Fibroblast of skin of right quadriceps (primary cell): ENCODE measurements around the gene MEP1B.
"Not testable (repeated sequence)": the region's sequence is repeated elsewhere in the genome, so short reads cannot be mapped to it uniquely, and the experiment has no call there.

ENCODE experiments used
- DNase-seq: peaks from one replicate; pipeline ENCODE4 v3.0.0-alpha.2; 2013

The MEP1B gene

DNA sequence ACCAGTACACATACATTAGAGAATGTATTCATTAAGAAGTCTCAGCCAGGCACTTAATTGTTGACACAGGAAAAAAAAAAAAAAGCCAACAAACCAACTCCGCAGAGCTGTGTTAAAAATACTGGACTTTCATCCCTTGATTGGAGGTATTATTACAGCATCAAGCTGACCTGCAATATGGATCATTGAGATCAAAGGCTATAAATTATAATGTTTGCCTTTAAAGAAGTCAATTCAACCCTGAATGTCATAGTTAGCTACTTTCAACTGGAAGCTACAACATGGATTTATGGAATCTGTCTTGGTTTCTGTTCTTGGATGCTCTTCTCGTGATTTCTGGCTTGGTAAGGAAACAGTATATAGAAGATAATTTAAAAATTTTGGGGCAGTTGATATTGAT is at the start of gene MEP1B:
MEP1B (plus strand) TSS at position 250 of the 400 bp plus-strand sequence; CDS start at position 282, 32 bp downstream.
- DNase-seq, result no peak

DNA sequence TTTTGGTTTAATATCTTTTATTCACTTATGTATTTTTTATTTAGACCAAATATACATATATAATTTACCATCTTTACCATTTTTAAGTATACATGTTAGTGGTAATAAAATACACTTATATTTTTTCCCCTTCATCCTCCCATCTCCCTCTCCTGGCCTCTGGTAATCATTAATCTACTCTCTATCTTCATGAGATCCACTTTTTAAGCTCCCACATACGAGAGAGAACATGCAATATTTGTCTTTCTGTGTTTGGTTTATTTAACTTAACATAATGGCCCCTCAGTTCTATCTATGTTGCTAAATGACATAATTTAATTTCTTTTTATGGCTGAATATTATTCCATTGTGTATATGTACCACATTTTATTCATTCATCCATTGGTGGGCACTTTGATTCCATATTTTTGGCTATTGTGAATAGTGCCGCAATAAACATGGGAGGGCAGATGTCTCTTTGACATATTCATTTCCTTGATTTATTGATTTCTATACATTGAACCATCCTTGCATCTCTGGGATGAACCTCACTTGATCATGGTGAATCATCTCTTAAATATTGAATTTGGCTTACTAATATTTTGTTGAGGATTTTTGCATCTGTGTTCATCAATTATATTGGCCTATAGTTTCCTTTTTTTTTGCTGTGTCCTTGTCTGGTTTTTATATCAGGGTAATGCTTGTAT is 41.5 kb upstream of the MEP1B start:
- no peak for DNase-seq

DNA sequence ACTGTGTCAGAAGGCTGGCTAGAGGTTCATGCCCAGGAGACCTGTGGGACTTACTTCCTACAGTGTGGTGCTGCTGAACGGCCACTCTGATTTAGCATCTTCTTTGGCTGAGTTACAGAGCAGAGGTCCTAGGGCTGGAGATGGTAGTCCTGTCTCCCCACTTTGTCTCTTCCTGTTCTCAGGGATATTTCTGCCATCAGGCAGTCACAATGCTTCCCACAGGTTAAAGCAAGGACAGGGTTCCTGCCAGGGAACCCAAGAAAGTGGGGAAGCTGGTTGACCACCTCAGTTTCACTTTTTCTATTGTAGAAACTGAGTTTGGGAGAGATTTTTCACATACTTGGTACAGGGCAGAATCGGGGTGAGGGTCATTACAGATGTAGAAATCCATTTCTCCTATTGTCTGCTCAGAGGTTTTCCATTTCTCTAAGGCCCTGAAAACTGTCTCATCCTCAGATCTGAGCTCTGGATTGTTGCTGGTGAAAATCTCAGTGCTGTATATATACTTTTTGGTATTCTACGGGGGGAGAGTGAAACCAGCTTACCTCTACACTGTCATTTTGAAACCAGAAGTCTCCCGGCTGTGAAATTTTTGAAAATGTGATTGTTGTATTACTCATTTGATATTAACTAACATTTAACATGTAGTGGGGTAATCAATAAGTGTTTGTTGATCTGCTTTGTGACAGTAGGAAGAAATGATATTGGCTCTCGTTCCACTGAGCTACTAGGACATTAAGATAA is 37.0 kb upstream of the MEP1B start:
- no peak for DNase-seq

DNA sequence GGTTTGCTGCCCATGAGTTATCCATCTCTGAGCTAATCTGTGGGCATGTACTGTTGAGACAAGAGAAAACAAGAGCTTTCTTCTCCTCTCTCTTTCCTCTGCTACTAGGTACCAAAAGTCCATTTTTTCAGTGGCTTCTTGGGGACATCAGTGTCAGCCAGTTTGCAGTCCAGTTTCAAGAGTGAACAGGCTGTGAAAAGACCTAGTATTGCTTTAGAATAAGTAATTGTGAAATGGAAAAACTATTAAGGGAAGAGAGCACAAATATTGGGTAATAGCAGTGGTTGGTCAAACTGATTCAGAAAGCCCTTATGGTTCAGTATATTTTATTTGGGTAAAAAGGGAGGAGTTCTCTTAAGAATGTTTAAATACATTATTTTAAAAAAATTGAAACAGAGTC is 33.0 kb upstream of the MEP1B start:
- DNase-seq, result no peak

DNA sequence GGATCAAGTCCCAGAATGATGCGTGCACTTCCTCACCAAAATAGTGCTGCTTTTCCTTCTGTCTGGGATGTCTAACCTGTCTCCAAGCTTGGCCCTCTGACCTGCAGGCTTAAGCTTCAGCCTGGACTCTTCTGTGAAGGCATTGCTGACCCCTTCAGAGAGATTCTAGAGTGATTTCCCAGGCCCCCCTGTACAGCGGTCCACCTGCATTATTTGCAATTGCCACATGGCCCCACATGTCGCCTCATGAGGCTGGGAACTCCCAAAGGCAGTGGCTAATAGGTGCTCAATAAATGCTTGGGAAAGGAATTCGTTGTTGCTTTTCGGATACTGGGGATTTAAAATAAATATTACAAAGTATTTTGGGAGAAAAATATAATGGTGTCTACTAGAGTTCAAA is 32.3 kb upstream of the MEP1B start:
- no peak for DNase-seq

DNA sequence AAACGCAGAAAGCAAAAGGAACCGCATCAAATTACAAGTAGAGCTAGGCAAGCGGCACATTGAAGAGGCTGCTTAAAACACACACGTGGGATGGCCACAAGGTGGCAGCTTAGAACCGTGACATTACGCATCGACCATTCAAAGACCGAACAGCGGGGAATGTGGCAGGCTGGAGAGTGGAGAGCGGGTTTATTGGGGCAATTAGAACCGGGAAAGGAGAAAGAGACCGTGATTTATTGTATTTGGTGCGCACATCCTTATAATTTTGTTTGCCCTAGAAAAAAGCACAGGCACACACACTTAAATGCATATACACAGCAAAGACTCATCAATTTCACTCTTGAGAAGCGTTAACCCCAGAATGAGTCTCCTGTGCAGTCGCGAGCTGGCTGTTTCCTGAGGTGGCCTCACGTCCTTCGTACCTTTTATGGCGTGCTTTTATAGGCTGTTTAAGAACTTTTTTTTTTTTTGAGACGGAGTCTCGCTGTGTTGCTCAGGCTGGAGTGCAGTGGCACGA is 31.7 kb upstream of the MEP1B start:
- peak; percentile 85 for DNase-seq

DNA sequence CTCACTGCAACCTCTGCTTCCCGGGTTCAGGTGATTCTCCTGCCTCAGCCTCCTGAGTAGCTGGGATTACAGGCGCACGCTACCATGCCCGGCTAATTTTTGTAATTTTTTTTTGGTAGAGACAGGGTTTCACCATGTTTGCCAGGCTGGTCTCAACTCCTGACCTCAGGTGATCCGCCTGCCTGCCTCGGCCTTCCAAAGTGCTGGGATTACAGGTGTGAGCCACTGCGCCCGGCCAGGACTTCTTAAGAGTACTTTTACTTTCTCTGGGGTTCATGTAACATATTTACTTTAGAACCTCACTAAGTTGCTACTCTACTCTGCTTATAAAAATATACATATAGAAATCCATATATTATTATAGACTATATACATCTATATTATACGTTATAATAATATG is 31.2 kb upstream of the MEP1B start:
- not testable (repeated sequence) for DNase-seq

DNA sequence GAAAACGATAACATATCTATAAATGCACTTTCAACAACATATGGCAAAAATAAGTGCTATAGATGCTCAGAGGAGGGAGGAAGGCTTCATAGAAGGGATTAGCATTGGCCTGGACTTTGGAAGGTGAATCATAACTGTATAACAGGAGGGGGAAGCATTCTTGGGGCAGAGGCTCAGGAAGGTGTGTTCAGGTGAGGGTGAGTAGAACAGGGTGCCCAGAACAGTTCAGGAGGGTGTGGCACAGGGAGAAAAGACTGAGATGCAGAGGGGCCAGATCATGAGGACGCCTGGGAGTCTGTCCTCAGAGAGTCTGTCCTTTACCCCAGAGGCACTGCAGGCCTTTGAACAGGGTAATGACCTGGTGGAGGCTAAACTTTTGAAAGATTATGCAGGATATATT is 29.3 kb upstream of the MEP1B start:
- DNase-seq, result no peak

DNA sequence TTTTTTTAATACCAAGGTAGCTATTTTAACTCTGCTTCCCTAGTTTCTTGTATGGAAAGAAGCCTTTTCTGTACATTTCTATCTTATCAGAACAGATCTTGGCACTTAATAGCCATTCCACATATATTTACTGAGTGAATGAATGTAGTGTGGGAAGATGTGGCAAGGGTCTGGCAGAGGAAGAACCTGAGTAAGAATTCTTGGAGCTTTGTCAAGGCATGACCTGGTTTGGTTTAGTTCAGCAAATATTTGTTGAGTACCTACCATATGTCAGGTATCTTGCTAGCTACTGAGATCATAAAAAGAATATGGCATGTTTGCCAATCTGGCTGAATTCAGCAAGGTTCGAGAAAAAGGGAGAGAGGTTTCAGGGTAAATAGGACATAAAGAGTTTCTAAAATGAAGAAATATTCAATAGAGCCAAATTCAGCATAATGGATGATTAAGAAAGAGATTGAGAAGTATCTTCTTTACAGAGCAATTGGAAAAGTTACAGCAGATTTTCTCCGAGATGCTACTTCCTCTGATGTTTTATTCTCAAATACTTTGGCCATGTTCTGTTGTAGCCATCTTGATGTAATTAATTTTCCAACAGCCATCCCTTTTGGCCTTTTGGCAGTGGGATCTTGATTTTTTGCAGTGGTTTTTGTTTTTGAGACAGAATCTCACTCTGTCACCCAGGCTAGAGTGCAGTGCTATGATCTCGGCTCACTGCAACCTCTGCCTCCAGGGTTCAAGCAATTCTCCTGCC is 21.7 kb upstream of the MEP1B start:
- DNase-seq, result no peak

DNA sequence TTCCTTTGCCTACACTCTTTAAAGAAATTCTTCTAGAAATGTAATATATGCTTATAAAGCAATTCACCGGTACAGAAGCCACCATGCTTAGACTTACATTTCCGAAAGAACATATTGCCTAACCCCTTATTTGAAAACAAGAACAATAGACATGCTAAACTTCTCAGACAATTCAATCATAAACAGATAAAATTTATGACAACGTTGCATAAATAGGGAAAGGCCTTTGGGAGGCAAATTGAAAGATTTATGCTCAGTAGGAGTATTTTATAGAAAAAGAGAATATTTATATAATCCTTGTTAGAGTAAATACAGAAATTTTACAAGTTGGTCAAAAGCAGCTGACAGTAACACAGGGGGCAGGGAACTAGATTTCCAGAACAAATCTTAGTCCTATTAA is 16.2 kb upstream of the MEP1B start:
- DNase-seq, result no peak

DNA sequence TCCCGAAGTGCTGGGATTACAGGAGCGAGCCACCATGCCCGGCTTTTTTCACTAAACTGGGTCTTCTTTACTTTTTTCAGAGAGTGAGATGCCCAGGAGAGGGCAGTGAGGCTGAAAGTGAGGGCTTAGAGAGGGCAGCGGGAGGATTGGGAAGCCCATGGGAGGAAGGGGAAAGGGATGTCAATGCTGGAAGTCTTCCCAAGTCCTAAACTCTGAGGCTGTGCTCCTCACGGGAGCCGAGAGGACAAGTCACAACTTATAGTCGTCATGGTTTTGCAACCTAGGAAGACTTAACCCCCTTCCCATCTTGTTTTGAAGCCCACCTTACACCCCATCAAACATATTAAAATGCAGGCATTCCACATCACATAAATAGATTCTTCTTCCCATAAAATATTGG is 15.1 kb upstream of the MEP1B start:
- no peak for DNase-seq

DNA sequence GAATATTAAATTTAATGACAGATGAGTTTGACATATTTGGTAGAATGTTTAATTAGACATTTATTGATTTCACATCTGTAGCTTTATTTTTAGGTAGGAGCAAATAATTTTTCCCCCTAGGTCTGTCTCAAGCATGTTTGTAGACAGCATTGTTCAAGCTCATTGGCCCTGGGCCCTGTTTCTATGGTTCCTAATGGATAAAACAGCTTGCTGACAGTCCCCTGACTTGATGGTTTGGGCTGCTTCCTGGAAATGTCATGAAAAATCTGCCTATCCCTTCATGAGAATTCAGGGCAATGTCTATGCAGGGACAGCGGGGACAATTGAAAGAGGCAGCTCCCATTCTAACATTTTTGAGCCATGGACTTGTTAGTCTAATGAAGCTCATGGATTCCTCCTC is 14.6 kb upstream of the MEP1B start:
- no peak for DNase-seq

DNA sequence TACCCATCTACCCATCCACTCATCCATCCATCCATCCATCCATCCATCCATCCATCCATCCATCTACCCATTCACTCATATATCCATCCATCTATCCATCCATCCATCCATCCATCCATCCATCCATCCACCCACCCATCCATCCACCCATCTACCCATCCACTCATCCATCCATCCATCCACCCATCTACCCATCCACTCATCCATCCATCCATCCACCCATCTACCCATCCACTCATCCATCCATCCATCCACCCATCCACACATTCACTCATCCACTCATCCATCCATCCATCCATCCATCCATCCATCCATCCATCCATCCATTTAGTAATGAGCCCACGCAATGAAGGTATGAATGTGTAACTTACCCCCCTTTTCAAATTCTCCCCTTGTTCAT is 13.1 kb upstream of the MEP1B start:
- not testable (repeated sequence) for DNase-seq

DNA sequence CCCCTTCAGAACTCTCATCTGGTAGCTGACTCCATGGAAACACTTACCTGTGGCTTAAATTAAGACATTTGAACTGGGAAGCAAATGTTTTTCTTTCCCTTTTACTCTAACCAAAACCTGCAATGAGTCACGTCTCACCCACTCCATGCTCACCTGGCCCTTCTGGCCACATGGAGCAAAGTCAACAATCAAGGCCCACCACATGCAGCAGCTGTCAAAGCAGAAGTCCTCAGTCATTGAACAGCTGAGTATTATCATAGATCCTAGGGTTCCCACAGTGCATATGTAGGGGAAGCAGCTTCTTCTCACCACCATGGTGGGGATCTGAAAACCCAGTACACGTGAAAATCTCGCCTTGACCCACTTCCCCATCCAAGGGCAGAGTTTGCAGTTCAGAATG is 12.3 kb upstream of the MEP1B start:
- no peak for DNase-seq

DNA sequence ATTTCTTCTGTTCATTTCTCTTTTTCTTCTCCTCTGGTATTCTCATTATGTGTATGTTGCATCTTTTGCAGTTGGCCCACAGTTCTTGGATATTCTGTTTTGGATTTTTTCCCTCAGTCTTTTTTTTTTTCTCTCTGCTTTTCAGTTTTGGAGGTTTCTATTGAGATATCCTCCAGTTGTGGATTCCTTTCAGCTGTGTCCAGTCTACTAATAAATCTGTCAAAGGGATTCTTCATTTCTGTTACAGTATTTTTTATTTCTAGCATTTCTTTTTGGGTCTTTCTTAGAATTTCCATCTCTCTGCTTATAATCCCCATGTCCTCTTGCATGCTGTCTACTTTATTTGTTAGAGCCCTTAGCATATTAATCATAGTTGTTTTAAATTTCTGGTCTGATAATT is 6.3 kb upstream of the MEP1B start:
- no peak for DNase-seq

DNA sequence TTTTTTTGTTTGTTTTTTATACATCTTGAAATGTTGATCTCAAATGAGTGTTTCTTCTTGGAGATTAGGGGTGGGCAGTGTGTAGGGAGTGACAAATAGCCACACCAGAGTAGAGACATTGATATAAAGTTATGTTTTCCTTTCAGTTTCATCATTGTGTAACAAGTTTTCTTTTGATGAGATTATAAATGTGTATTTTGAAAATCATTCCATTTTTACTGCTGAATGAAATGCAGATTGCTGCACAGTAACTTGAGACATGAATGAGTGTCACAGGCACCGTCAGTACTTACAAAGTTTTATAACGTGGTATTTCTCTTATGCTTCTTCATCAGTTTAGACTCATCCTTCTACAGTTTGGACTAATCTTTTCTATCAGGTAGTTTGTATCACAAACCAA is 370 bp downstream of the MEP1B start:
- DNase-seq, result no peak

DNA sequence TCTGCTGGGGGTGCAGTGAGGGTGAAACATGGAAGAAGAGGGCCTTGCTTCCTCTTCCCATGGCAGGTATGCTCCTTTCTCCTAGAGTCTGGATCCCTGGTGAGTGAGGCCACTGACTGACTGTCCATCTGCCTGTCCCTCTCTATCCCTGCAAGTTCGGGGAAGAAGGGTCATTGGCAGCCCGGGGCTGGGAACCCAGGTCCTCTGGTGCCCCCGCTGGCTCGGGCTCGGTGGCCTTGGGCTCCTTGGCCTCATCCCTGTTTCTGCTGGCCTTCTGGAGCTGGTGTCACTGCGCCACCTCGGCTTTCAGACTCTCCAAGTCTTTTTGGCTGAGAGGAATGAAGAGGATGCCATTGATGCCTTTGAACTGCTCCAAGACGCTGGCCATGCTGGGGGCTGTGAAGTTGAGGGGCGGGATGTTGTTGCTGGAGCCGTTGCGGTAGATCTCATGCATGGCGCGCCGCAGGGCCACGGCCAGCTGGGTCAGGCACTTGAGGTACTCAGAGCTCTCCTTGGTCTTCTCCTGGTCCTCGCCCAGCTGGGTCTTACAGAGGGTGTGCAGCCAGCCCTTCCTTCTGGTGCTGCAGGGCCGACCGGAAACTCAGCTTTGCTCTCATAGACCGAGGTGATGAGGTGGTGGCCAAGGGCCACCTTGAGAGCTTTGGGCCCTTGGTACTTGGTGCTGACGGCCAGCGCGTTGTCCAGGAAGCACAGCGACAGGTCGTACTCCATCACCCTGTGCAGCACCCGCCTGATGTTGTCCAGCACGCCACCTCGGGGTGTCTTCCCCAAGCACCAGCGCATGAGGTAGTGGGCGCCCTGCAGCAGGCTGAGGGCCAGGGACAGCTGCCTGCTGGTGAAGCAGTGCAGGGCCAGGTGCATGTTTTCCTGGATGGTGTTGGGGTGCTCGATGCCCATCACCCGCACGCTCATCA is 6.3 kb downstream of the MEP1B start:
- no peak for DNase-seq

DNA sequence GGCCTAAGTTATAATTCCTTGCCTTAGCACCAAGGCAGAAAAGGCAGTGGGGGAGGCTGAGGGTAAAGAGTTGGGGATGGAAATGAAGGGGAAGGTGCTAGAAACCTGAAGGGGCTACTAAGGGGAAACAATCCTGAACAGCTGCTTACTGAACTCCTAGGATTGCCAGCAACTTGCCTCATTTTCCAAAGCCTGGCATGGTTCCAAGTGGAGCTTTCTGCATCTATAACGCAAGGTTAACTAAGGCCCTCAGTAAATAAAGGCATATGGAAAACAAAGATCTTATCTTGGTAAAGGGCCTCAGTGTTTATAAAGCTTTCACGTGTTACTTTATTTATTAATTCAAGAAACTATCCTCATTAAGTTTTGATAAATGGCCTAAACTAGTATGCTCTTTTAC is 10.9 kb downstream of the MEP1B start:
- DNase-seq, result peak; percentile 1

DNA sequence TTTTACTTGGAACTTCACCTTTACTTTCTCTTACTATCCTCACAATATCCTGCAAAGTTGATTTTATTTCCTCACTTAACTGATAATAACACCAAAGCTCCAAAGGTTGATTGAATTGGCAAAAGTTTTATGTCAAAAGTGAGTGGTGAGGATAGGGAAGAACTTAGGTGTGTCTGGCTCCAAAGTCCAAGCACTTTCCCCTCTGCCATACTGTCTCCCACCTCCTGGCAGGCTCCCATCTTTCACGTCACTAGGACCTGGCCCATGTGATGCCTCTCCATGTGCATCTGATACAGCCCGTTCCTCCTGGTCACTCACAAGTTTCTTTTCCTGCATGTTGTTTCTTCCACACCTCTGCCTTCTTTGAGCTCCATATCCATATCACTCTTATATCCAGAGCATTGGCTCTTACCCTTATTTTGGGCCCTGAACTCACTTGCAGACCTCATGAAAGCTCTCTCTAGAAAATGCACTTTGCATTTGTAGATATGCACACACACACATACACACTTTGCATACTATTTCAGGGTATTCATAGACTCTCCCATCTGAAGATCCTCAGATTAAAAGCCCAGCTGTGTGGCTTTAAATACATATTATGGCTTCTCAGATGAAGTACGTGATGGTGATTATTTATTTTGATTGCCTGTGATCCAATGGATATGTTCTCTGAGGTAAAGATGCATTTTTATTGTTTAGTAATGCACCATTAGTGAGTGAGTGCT is 12.3 kb downstream of the MEP1B start:
- DNase-seq, result no peak

DNA sequence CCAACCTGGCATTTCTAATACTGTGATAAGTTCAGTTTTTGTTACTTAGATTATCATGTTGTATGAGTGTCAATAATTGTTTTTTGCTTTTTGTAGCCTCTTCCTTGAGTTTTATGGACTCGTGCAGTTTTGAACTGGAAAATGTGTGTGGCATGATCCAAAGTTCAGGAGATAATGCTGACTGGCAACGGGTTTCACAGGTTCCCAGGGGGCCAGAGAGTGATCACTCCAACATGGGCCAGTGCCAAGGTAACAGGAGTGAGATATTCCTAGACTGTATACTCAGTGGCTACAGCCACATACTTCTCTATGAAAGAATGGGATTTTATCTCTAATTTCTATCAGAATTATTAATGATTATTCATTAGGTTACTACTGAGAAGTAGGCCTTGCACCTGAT is 18.2 kb downstream of the MEP1B start:
- DNase-seq, result no peak

DNA sequence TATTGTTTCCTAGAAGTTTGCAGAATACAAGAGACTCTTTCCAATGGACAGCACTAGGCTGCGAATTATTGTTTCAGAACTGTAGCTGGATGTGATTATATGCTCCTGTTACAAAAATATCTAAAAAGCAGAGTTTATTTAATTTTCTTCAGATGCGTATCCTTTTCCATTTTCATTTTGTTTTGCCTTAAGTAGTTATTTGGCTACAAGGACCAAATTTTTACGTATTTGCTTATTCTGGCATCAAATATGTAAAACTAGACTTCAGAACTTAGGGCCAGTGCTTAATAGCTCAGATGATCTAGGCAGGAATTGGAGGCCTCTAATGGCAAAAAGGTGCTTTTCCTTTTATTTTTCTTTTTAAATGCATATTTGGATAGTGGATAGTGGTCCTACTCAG is 18.7 kb downstream of the MEP1B start:
- DNase-seq, result no peak
